Right ventricle myocardium superior (tissue), 1 donor: ENCODE results near the gene FCN3. TPM values are rescaled to one million over a fixed set of nuclear protein-coding genes. Genes with fewer than 3 reads are reported as not detected.
A peak's percentile ranks its signal among the peaks of the same experiment; 100 is the strongest.
"Not testable (repeated sequence)": the region's sequence is repeated elsewhere in the genome, so short reads cannot be mapped to it uniquely, and the experiment has no call there.

Experiments used
- ATAC-seq: fragments of 200-7000 bp; cut with Tn5 transposase; one replicate; pipeline ENCODE4 v1.9.1; 2020; ENCODE audit warnings: mild to moderate bottlenecking; ENCODE audit not compliant: poor library complexity
- DNase-seq: peaks from one replicate; pipeline ENCODE4 v3.0.0-alpha.2; 2020
- intact Hi-C: fragments of 100-400 bp; cut with DNase I; formaldehyde crosslinking; loops from one replicate; pipeline ENCODE4 v1.11.2; 2022
- total RNA-seq: library from RNA; stranded (reverse); fragmentation: NEBNext Ultra II Directional; extraction: Animal tissue kit (Norgen Biotek cat#: 25700); gene quantifications from one replicate; pipeline ENCODE4 v1.2.1, GENCODE V29; 2021
- donor health status: DM: no; HTN: yes; CAD: no; lungs with severe emphysema.

The FCN3 gene
- total RNA-seq, 1 donor from 2014 or later = 15.8 TPM

DNA sequence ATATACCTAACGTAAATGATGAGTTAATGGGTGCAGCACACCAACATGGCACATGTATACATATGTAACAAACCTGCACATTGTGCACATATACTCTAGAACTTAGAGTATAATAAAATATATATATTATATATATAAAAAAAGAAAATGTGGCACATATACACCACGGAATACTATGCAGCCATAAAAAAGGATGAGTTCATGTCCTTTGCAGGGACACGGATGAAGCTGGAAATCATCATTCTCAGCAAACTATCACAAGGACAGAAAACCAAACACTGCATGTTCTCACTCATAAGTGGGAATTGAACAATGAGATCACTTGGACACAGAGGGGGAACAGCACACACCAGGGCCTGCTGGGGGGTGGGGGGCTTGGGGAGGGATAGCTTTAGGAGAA lies 10.2 kb upstream of the FCN3 start:
- DNase-seq, ATAC-seq, intact Hi-C loops: not testable (repeated sequence)

- intact Hi-C loops = no loop called here
- no peak for ATAC-seq
- DNase-seq = no peak
Observed at GRCh38 chr1:27383661-27384060, 9.0 kb upstream of the FCN3 start.

GRCh38 chr1:27383039-27383605 lies 8.5 kb upstream of the FCN3 start, which contains the start of gene CD164L2:
CD164L2 (minus strand) TSS chr1:27383333; CDS start chr1:27383239, 94 bp downstream.
- ATAC-seq (no peak), DNase-seq (no peak)
- intact Hi-C loops = no loop called here

- intact Hi-C loops = no loop called here
- DNase-seq (no peak), ATAC-seq (no peak)
Observed at GRCh38 chr1:27381969-27382762, 7.5 kb upstream of the FCN3 start.

- ATAC-seq (peak; percentile 25), DNase-seq (no peak)
- intact Hi-C loops = no loop called here
Observed at GRCh38 chr1:27380766-27381733, 6.4 kb upstream of the FCN3 start.

- ATAC-seq (no peak), DNase-seq (no peak)
- intact Hi-C loops = no loop called here
Observed at GRCh38 chr1:27380224-27380623, 5.6 kb upstream of the FCN3 start.

DNA sequence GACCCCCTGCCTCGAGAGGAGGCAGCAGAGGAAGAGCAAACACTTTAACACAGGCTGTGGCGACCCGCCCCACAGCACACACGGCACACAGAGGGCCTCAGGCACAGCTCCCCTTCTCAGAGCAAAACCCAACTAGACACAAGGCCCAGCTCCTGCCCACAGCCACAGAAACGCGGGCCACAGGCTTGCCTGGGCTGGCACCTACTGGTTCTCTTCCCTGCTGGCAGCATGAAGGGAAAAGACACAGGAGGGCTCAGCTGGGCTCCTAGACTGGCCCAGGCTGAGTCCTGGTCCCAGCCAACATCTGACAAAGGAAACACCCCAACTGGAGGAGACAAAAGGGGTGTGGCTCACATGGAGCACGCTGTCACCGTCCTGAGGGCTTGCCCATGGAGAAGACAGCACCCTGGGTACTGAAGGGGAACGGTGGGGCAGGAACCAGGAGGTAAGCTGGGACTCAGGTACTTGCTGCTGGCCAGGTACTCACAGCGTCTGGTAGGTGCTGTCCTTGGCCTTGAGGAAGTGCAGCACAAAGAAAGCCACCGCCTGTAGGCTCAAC lies 5.0 kb upstream of the FCN3 start:
- DNase-seq (no peak), ATAC-seq (no peak)
- intact Hi-C loops = no loop called here

GRCh38 chr1:27377760-27378495 lies 3.3 kb upstream of the FCN3 start:
- intact Hi-C loops = no loop called here
- DNase-seq (no peak), ATAC-seq (no peak)

GRCh38 chr1:27372808-27373690 lies 1.6 kb downstream of the FCN3 start:
- no peak for ATAC-seq
- DNase-seq = no peak
- intact Hi-C loops = no loop called here

GRCh38 chr1:27372022-27372807 lies 2.4 kb downstream of the FCN3 start:
- intact Hi-C loops = no loop called here
- ATAC-seq = no peak
- no peak for DNase-seq

DNA sequence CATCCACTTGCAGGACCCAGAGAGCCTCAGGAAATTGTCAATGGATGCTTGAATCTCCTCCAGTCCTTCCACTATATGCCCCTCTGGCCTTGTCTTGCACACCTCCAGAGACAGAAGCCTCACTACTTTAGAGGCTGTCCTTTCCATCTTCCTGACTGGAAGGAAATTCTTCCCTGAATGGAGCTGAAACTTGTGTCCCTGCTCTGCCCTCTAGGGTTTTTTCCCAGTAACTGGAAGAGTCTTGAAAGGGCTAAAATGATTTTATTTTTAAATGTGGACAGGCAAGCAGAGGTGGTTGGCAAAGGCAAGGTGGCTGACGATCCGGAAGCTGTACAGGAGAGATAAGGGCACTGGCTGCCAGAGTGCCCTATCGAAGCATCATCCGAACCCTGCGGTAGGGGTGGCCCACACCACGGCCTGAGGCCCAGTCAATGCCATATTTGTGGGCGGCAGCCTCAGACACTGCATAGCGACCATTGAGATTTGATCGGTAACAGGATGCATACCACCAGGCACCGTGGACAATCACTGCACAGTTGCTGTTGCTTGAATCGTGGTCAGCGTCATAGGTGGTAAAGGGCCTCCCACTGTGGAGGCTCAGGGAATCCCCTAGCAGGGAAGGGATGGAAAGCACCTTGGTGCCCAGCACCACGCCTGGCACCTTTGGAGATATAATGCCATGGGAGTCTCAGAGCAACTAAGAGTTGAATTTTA lies 5.6 kb downstream of the FCN3 start:
- ATAC-seq (no peak), DNase-seq (no peak)
- intact Hi-C loops = no loop called here

- no peak for DNase-seq
- ATAC-seq = no peak
- intact Hi-C loops = no loop called here
Observed at GRCh38 chr1:27367160-27367650, 7.4 kb downstream of the FCN3 start.

- peak; percentile 81 for ATAC-seq
- DNase-seq = peak; percentile 97
- intact Hi-C loops = no loop called here
Observed at GRCh38 chr1:27366411-27367159, 8.0 kb downstream of the FCN3 start, which contains the start of gene MAP3K6. MAP3K6 (minus strand) TSS chr1:27366961; CDS start chr1:27366597, 364 bp downstream.

- intact Hi-C loops = no loop called here
- DNase-seq = peak; percentile 96
- peak; percentile 74 for ATAC-seq
Observed at GRCh38 chr1:27366113-27366410, 8.6 kb downstream of the FCN3 start.

GRCh38 chr1:27365372-27366112 lies 9.1 kb downstream of the FCN3 start:
- ATAC-seq = peak; percentile 82
- intact Hi-C loops = no loop called here
- peak; percentile 93 for DNase-seq
